ENCODE results near the gene GPSM1.

Gene GPSM1

DNA sequence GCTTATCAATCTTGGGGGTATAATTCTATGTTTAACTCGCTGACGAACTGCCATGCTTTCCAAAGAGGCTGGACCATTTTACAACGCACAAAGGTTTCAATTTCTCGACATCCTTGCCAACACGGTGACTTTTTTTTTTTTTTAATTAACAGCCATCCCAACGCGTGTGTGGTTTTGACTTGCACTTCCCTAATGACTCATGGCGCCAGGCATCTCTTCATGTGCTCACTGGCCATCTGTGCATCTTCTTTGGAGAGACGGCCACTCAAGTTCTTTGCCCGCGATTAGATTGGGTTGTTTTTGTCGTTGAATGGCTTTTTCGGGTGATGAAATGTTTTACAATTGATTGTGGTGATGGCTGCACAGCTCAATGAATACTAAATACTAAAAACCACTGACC lies 58.7 kb downstream of the GPSM1 start:
- Histone ChIP-seq H3K4me2 (ENCODE audit: insufficient read depth, low read length) (no peak overlapping the region), H3K4me1 (ENCODE audit: insufficient read depth, low read length) (peaks cover 13% of the 10 kb centered on the region), H4K20me1 (ENCODE audit: insufficient read depth, low read length) (peaks cover 26% of the 10 kb centered on the region), H3K4me3 (ENCODE audit: low read depth in 1 of 2, low read length in 2 of 2) (no peak overlapping the region), H3K9me3 (ENCODE audit: insufficient read depth, low read length, severe bottlenecking) (no peaks in the 10 kb centered on the region), H3K9ac (ENCODE audit: low read depth, low read length) (no peak overlapping the region), H2AFZ (ENCODE audit: low read depth, low read length) (no peak overlapping the region), H3K27ac (ENCODE audit: low read length) (no peak overlapping the region), H3K36me3 (ENCODE audit: insufficient read depth, low read length) (peaks cover 65% of the 10 kb centered on the region), H3K27me3 (ENCODE audit: insufficient read depth, low read length, poor library complexity) (no peaks in the 10 kb centered on the region), H3K79me2 (ENCODE audit: insufficient read depth, low read length) (no peaks in the 10 kb centered on the region)
- ATAC-seq (ENCODE audit: insufficient read depth, low read depth): no peak
- DNase-seq: no peak
- TF ChIP-seq EZH2 (IDR thresholded peaks at IDR 0.05; ENCODE audit: borderline replicate concordance, low read depth, low read length, severe bottlenecking): no peak
- TF ChIP-seq, protein P1, sequence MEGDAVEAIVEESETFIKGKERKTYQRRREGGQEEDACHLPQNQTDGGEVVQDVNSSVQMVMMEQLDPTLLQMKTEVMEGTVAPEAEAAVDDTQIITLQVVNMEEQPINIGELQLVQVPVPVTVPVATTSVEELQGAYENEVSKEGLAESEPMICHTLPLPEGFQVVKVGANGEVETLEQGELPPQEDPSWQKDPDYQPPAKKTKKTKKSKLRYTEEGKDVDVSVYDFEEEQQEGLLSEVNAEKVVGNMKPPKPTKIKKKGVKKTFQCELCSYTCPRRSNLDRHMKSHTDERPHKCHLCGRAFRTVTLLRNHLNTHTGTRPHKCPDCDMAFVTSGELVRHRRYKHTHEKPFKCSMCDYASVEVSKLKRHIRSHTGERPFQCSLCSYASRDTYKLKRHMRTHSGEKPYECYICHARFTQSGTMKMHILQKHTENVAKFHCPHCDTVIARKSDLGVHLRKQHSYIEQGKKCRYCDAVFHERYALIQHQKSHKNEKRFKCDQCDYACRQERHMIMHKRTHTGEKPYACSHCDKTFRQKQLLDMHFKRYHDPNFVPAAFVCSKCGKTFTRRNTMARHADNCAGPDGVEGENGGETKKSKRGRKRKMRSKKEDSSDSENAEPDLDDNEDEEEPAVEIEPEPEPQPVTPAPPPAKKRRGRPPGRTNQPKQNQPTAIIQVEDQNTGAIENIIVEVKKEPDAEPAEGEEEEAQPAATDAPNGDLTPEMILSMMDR (IDR thresholded peaks at IDR 0.05; ENCODE audit: borderline replicate concordance, extremely low read depth, low read length, poor library complexity, severe bottlenecking): no peak

DNA sequence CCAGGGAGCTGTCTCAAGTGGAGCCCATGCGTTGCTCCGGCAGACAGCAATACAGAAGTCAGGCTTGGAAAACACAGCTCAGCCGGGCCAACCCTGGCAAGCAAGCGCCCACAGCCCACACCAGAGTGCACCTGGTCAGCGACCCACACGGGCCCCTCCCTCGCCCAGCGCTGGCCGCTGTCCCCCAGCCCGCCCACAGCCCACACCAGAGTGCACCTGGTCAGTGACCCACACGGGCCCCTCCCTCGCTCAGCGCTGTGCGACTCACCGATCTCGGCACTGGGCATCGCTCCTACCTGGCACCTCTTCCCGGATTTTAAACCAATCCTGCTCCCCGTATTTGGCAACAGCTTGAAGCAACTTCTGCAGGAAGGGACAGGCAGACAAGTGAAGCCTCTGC lies 59.9 kb downstream of the GPSM1 start:
- Histone ChIP-seq H4K20me1 (ENCODE audit: insufficient read depth, low read length) (peaks cover 22% of the 10 kb centered on the region), H3K9me3 (ENCODE audit: insufficient read depth, low read length, severe bottlenecking) (no peaks in the 10 kb centered on the region), H3K79me2 (ENCODE audit: insufficient read depth, low read length) (no peaks in the 10 kb centered on the region), H3K4me3 (ENCODE audit: low read depth in 1 of 2, low read length in 2 of 2) (no peak overlapping the region), H3K27ac (ENCODE audit: low read length) (no peak overlapping the region), H3K4me1 (ENCODE audit: insufficient read depth, low read length) (peaks cover 13% of the 10 kb centered on the region), H3K9ac (ENCODE audit: low read depth, low read length) (no peak overlapping the region), H3K27me3 (ENCODE audit: insufficient read depth, low read length, poor library complexity) (no peaks in the 10 kb centered on the region), H2AFZ (ENCODE audit: low read depth, low read length) (no peak overlapping the region), H3K4me2 (ENCODE audit: insufficient read depth, low read length) (no peak overlapping the region), H3K36me3 (ENCODE audit: insufficient read depth, low read length) (peaks cover 61% of the 10 kb centered on the region)
- no peak for DNase-seq
- no peak for TF ChIP-seq EZH2 (IDR thresholded peaks at IDR 0.05; ENCODE audit: borderline replicate concordance, low read depth, low read length, severe bottlenecking)
- TF ChIP-seq, protein P1 (IDR thresholded peaks at IDR 0.05; ENCODE audit: borderline replicate concordance, extremely low read depth, low read length, poor library complexity, severe bottlenecking): no peak
- no peak for ATAC-seq (ENCODE audit: insufficient read depth, low read depth)

DNA sequence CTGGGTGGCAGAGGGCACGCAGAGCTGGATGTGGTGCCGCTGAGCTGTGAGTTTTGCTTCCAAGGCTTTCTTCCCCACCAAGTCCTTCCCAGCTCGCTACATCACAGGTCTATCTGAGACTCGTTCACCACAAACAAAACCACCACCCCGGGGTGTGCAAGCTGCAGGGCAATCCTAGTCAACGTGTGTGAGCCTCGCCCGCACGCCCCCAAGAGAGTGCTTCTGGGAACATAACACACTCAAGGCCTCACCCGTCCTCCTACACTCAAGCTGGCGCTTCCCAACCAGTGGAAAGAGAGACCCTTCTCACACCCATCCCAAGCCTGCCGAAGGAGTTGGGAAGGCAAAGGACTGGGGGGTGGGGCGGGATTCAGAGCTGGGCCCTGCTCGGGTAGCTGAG lies 62.1 kb downstream of the GPSM1 start:
- peaks cover 64% of the 10 kb centered on the region for H3K36me3 ChIP-seq (ENCODE audit: insufficient read depth, low read length)
- H2AFZ ChIP-seq (ENCODE audit: low read depth, low read length): no peak overlapping the region
- H3K9me3 ChIP-seq (ENCODE audit: insufficient read depth, low read length, severe bottlenecking): no peaks in the 10 kb centered on the region
- H3K27me3 ChIP-seq (ENCODE audit: insufficient read depth, low read length, poor library complexity): no peaks in the 10 kb centered on the region
- H3K79me2 ChIP-seq (ENCODE audit: insufficient read depth, low read length): no peaks in the 10 kb centered on the region
- DNase-seq: no peak
- no peak overlapping the region for H3K4me3 ChIP-seq (ENCODE audit: low read depth in 1 of 2, low read length in 2 of 2)
- H3K4me2 ChIP-seq (ENCODE audit: insufficient read depth, low read length): no peak overlapping the region
- peaks cover 10% of the 10 kb centered on the region for H3K4me1 ChIP-seq (ENCODE audit: insufficient read depth, low read length)
- no peak overlapping the region for H3K9ac ChIP-seq (ENCODE audit: low read depth, low read length)
- no peak for ATAC-seq (ENCODE audit: insufficient read depth, low read depth)
- peaks cover 10% of the 10 kb centered on the region; the same call in 1 of the 2 replicates for H4K20me1 ChIP-seq (ENCODE audit: insufficient read depth, low read length)
- no peak for TF ChIP-seq EZH2 (IDR thresholded peaks at IDR 0.05; ENCODE audit: borderline replicate concordance, low read depth, low read length, severe bottlenecking)
- TF ChIP-seq, protein P1 (IDR thresholded peaks at IDR 0.05; ENCODE audit: borderline replicate concordance, extremely low read depth, low read length, poor library complexity, severe bottlenecking): no peak
- H3K27ac ChIP-seq (ENCODE audit: low read length): no peak overlapping the region

Measured in DND-41 (cell line).